PC-3 (cell line): ENCODE measurements around the gene CYTH1. TPM values are rescaled to one million over a fixed set of nuclear protein-coding genes. Genes with fewer than 3 reads are reported as not detected.

Experiments
- ATAC-seq: fragments of 200-7000 bp; cut with Tn5 transposase; 2 replicates; pipeline ENCODE4 v1.9.1; 2020; ENCODE audit warnings: mild to moderate bottlenecking, moderate library complexity
- BruUV-seq: library from RNA; stranded (reverse); fragments of 400-500 nt; replicated peaks from 2 replicates; lab custom pipeline; 2021; lab: Mats Ljungman, UMichigan
- CTCF ChIA-PET: fragments of 300-600 bp; sonication (Branson Sonifier 250); formaldehyde crosslinking; loops from one replicate; lab custom pipeline; 2022; ENCODE audit warnings: antibody characterized with exemption; lab: Charles Lee
- POLR2A ChIA-PET: fragments of 300-600 bp; sonication (Branson Sonifier 250); formaldehyde crosslinking; loops from one replicate; lab custom pipeline; 2022; ENCODE audit warnings: antibody characterized with exemption; ENCODE audit not compliant: unreplicated experiment; lab: Charles Lee
- DNase-seq: peaks from one replicate; pipeline ENCODE4 v3.0.0-alpha.2; 2015
- H2AFZ ChIP-seq: fragments of 300-600 bp; sonication (generic); 2 replicates; pipeline ENCODE4 v1.6.0; 2016; ENCODE audit warnings: antibody characterized with exemption, low read length
- H3F3A ChIP-seq: fragments of 300-600 bp; sonication (generic); one replicate; pipeline ENCODE4 v1.6.0; 2017; ENCODE audit warnings: antibody characterized with exemption, low read length, control low read depth, mild to moderate bottlenecking; ENCODE audit not compliant: unreplicated experiment
- H3K27ac ChIP-seq: fragments of 300-600 bp; sonication (generic); 2 replicates; pipeline ENCODE4 v1.5.1; 2016; ENCODE audit warnings: mild to moderate bottlenecking, low read length
- H3K27me3 ChIP-seq: fragments of 300-600 bp; sonication (generic); 2 replicates; pipeline ENCODE4 v1.6.1; 2016; ENCODE audit warnings: low read length, mixed read lengths
- H3K36me3 ChIP-seq: fragments of 300-600 bp; sonication (generic); 2 replicates; pipeline ENCODE4 v1.6.1; 2016; ENCODE audit warnings: low read depth, mixed run types, low read length, mixed read lengths
- H3K4me1 ChIP-seq: fragments of 300-600 bp; sonication (generic); 2 replicates; pipeline ENCODE4 v1.5.1; 2016; ENCODE audit warnings: low read length; ENCODE audit not compliant: insufficient read depth
- H3K4me2 ChIP-seq: fragments of 300-600 bp; sonication (generic); 2 replicates; pipeline ENCODE4 v1.6.0; 2016; ENCODE audit warnings: low read length
- H3K4me3 ChIP-seq: fragments of 300-600 bp; sonication (generic); 2 replicates; pipeline ENCODE4 v1.5.1; 2016; ENCODE audit warnings: mild to moderate bottlenecking, low read length, mixed read lengths
- H3K79me2 ChIP-seq: fragments of 300-600 bp; sonication (generic); 2 replicates; pipeline ENCODE4 v1.6.1; 2017; ENCODE audit warnings: low read length, mixed read lengths
- H3K9ac ChIP-seq: fragments of 300-600 bp; sonication (generic); 2 replicates; pipeline ENCODE4 v1.6.0; 2016; ENCODE audit warnings: mild to moderate bottlenecking, low read length
- H3K9me2 ChIP-seq: fragments of 300-600 bp; sonication (generic); replicated peaks from 2 replicates; pipeline ENCODE4 v1.6.1; 2016; ENCODE audit warnings: mixed run types, low read length, mixed read lengths
- H3K9me3 ChIP-seq: fragments of 300-600 bp; sonication (generic); 2 replicates; pipeline ENCODE4 v1.6.1; 2016; ENCODE audit warnings: low read length, mixed read lengths
- H4K20me1 ChIP-seq: fragments of 300-600 bp; sonication (generic); 2 replicates; pipeline ENCODE4 v1.6.1; 2016; ENCODE audit warnings: low read length, mixed read lengths
- EZH2 ChIP-seq: fragments of 300-600 bp; sonication (generic); IDR thresholded peaks from one replicate; pipeline ENCODE4 v1.6.1; 2017; ENCODE audit warnings: antibody characterized with exemption, mild to moderate bottlenecking, low read length; ENCODE audit not compliant: unreplicated experiment
- EZH2phosphoT487 ChIP-seq: fragments of 300-600 bp; sonication (generic); IDR thresholded peaks from 2 replicates; pipeline ENCODE4 v1.6.1; 2018; ENCODE audit warnings: mild to moderate bottlenecking, antibody characterized with exemption, low read length, borderline replicate concordance
- intact Hi-C: fragments of 100-400 bp; cut with micrococcal nuclease; formaldehyde crosslinking; loops from 2 replicates; pipeline ENCODE4 v1.9.0; 2023
- total RNA-seq: library from RNA; depleted of rRNA; stranded (reverse); fragments of >200 nt; gene quantifications from 2 replicates; pipeline ENCODE4 v1.2.3, GENCODE V29; 2014
- TF ChIP-seq, protein P1 (sequence below): fragments of 300-600 bp; sonication (generic); conservative IDR thresholded peaks from 2 replicates; pipeline ENCODE4 v1.5.1; 2017; ENCODE audit warnings: antibody characterized with exemption, low read depth, mild to moderate bottlenecking, low read length

The CYTH1 gene
- total RNA-seq, 1 experiment from 2014 or later, result 29.7 TPM

DNA sequence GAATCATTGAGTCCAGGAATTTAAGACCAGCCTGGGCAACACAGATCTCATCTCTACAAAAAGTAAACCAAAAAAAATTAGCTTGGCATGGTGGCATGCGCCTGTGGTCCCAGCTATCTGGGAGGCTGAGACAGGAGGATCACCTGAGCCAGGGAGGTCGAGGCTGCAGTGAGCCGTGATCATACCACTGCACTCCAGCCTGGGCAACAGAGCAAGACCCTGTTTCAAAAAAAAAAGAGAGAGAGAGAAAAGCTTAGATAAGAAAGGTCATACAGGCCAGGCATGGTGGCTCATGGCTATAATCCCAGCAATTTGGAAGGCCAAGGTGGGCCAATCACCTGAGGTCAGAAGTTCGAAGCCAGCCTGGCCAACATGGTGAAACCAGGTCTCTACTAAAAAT is 141.4 kb downstream of the CYTH1 start:
- CTCF ChIA-PET, result no interaction called here

DNA sequence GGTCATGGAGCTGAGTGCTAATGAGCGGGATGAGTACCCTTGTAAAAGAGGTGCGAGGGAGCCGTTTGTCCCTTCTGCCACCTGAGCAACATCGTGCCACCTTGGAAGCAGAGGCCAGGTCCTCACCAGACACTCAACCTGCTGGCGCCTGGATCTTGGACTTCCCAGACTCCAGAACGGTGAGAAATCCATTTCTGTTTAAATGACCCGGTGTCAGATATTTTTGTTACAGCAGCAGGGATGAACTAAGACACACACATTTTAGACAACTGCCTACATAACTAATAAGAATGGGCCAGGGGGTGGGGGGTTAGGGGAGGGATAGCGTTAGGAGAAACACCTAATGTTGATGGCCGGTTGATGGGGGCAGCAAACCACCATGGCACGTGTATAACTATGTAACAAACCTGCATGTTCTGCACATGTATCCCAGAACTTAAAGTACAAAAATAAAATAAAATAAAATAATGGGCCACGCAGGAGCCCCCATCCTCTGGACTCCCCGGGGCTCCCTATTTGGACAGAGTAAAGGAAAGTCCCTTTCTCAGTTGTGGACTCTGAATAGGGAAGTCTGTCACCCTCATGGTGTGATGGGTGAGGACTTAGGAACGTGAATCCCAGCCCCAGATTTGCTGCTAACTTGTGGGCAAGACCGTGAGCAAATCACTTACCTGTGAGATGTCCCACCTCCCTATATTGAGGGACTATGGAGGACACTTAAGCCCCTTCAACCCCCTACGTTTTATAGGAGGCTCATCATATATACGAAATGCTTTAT is 144.2 kb downstream of the CYTH1 start:
- CTCF ChIA-PET, result no interaction called here
- POLR2A ChIA-PET, result no interaction called here
- no peaks in the 10 kb centered on the region for H3K79me2 ChIP-seq
- no peak overlapping the region for H2AFZ ChIP-seq
- H3K4me2 ChIP-seq, result no peak overlapping the region
- H3K27me3 ChIP-seq, result no peaks in the 10 kb centered on the region
- H3K9me2 ChIP-seq, result no peaks in the 10 kb centered on the region
- DNase-seq, result no peak
- no TSS peak for BruUV-seq
- no peak overlapping the region for H3K27ac ChIP-seq
- no peak for ATAC-seq
- H3K36me3 ChIP-seq, result no peaks in the 10 kb centered on the region
- H3K4me1 ChIP-seq, result no peaks in the 10 kb centered on the region
- H4K20me1 ChIP-seq, result no peaks in the 10 kb centered on the region
- no peak overlapping the region for H3K9ac ChIP-seq
- TF ChIP-seq, protein P1, sequence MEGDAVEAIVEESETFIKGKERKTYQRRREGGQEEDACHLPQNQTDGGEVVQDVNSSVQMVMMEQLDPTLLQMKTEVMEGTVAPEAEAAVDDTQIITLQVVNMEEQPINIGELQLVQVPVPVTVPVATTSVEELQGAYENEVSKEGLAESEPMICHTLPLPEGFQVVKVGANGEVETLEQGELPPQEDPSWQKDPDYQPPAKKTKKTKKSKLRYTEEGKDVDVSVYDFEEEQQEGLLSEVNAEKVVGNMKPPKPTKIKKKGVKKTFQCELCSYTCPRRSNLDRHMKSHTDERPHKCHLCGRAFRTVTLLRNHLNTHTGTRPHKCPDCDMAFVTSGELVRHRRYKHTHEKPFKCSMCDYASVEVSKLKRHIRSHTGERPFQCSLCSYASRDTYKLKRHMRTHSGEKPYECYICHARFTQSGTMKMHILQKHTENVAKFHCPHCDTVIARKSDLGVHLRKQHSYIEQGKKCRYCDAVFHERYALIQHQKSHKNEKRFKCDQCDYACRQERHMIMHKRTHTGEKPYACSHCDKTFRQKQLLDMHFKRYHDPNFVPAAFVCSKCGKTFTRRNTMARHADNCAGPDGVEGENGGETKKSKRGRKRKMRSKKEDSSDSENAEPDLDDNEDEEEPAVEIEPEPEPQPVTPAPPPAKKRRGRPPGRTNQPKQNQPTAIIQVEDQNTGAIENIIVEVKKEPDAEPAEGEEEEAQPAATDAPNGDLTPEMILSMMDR, result no peak
- TF ChIP-seq EZH2, result no peak
- no peak for TF ChIP-seq EZH2phosphoT487
- H3K4me3 ChIP-seq, result no peak overlapping the region
- no peaks in the 10 kb centered on the region for H3F3A ChIP-seq
- intact Hi-C loops, result no loop called here
- H3K9me3 ChIP-seq, result no peaks in the 10 kb centered on the region

More for the DNA sequence above, 141.4 kb downstream of the CYTH1 start:
- Histone ChIP-seq H2AFZ (no peak overlapping the region), H3K4me3 (no peak overlapping the region), H3K4me1 (no peaks in the 10 kb centered on the region), H3K79me2 (no peaks in the 10 kb centered on the region), H3F3A (no peaks in the 10 kb centered on the region), H3K4me2 (no peak overlapping the region), H3K9me3 (no peaks in the 10 kb centered on the region), H4K20me1 (no peaks in the 10 kb centered on the region), H3K9ac (no peak overlapping the region), H3K27ac (no peak overlapping the region), H3K27me3 (no peaks in the 10 kb centered on the region), H3K9me2 (no peaks in the 10 kb centered on the region), H3K36me3 (no peaks in the 10 kb centered on the region)
- no TSS peak for BruUV-seq
- DNase-seq, result no peak
- TF ChIP-seq EZH2, result no peak
- TF ChIP-seq, protein P1, result no peak
- TF ChIP-seq EZH2phosphoT487, result no peak
- ATAC-seq, result no peak
- POLR2A ChIA-PET, result no interaction called here
- intact Hi-C loops, result no loop called here

DNA sequence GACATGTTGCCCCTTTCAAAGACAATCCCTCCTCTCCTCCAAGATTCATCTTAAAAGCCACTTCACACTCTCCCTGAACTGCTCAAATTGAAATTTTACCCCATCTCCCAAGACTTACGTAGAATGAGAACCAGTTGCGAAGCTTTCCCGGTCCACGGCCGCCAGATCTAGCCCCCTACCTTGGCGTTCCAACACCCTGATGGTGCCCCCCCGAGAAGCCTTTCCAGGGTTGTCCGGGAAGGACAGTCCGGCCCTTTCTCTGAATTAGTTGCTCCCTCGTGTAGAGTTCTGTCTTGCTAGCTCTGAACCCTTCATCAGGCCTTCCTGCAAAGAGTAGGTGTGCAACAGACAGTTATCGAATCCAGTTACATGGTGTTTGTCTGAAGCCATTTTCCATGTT is 144.9 kb downstream of the CYTH1 start:
- no peaks in the 10 kb centered on the region for H3K9me2 ChIP-seq
- H3F3A ChIP-seq, result no peaks in the 10 kb centered on the region
- H3K4me1 ChIP-seq, result no peaks in the 10 kb centered on the region
- H4K20me1 ChIP-seq, result no peaks in the 10 kb centered on the region
- no peak overlapping the region for H2AFZ ChIP-seq
- H3K36me3 ChIP-seq, result no peaks in the 10 kb centered on the region
- POLR2A ChIA-PET, result no interaction called here
- no peaks in the 10 kb centered on the region for H3K79me2 ChIP-seq
- H3K27me3 ChIP-seq, result no peaks in the 10 kb centered on the region
- ATAC-seq (no peak), DNase-seq (no peak)
- no peak overlapping the region for H3K9ac ChIP-seq
- no peak overlapping the region for H3K4me2 ChIP-seq
- no peak for TF ChIP-seq EZH2
- no peak for TF ChIP-seq EZH2phosphoT487
- H3K27ac ChIP-seq, result no peak overlapping the region
- intact Hi-C loops, result no loop called here
- CTCF ChIA-PET, result interaction anchor here (0.7 kb wide), 1 partner anchor 71 kb away, joined by 3 read pairs; no protein-coding TSS in a partner anchor
- BruUV-seq, result no TSS peak
- H3K4me3 ChIP-seq, result no peak overlapping the region
- no peaks in the 10 kb centered on the region for H3K9me3 ChIP-seq
